SK-N-SH treated with all-trans-retinoic acid at 6 μM for 48 hours (cell line): ENCODE data around the gene SLC12A2.
A peak's percentile ranks its signal among the peaks of the same experiment; 100 is the strongest.

Experiments used
- ATAC-seq: fragments of 200-7000 bp; cut with Tn5 transposase; 3 replicates; pipeline ENCODE4 v1.9.1; 2020; ENCODE audit warnings: mild to moderate bottlenecking, moderate library complexity
- ARNTL ChIP-seq: fragments of 450-650 bp; formaldehyde crosslinking; IDR thresholded peaks from 2 replicates; pipeline ENCODE4 v1.5.0; 2020; ENCODE audit warnings: low read depth, mild to moderate bottlenecking, moderate library complexity, borderline replicate concordance
- BACH2 ChIP-seq: fragments of 250-450 bp; sonication (Bioruptor Pico); IDR thresholded peaks from 2 replicates; pipeline ENCODE4 v1.9.0; 2021; ENCODE audit warnings: mild to moderate bottlenecking, borderline replicate concordance
- CREB5 ChIP-seq: fragments of 250-450 bp; sonication (Bioruptor Pico); IDR thresholded peaks from 2 replicates; pipeline ENCODE4 v1.5.1; 2020; ENCODE audit warnings: low read depth, mild to moderate bottlenecking, moderate library complexity
- CSDC2 ChIP-seq: fragments of 250-450 bp; sonication (Bioruptor Pico); IDR thresholded peaks from 2 replicates; pipeline ENCODE4 v1.5.0; 2020; ENCODE audit warnings: mild to moderate bottlenecking, moderate library complexity
- CSRNP3 ChIP-seq: fragments of 250-450 bp; sonication (Bioruptor Pico); IDR thresholded peaks from 2 replicates; pipeline ENCODE4 v1.5.1; 2021; ENCODE audit warnings: mild to moderate bottlenecking, moderate library complexity
- GLIS3 ChIP-seq: fragments of 250-450 bp; sonication (Bioruptor Pico); IDR thresholded peaks from 2 replicates; pipeline ENCODE4 v1.5.0; 2020; ENCODE audit warnings: mild to moderate bottlenecking, moderate library complexity
- ISL1 ChIP-seq: fragments of 250-450 bp; sonication (Bioruptor Pico); IDR thresholded peaks from 2 replicates; pipeline ENCODE4 v2.1.2; 2022; ENCODE audit warnings: mild to moderate bottlenecking, moderate library complexity
- OSR1 ChIP-seq: fragments of 250-450 bp; sonication (Bioruptor Pico); IDR thresholded peaks from 2 replicates; pipeline ENCODE4 v1.8.0; 2022; ENCODE audit warnings: moderate library complexity, mild to moderate bottlenecking, inconsistent platforms
- PATZ1 ChIP-seq: fragments of 250-450 bp; sonication (Bioruptor Pico); IDR thresholded peaks from 2 replicates; pipeline ENCODE4 v1.8.0; 2020; ENCODE audit warnings: mild to moderate bottlenecking, moderate library complexity, borderline replicate concordance
- POU6F1 ChIP-seq: fragments of 250-450 bp; sonication (Bioruptor Pico); IDR thresholded peaks from 2 replicates; pipeline ENCODE4 v1.8.0; 2021; ENCODE audit warnings: low read depth, mild to moderate bottlenecking, moderate library complexity, borderline replicate concordance
- PPARA ChIP-seq: fragments of 250-450 bp; sonication (Bioruptor Pico); IDR thresholded peaks from 2 replicates; pipeline ENCODE4 v1.5.0; 2020; ENCODE audit warnings: mild to moderate bottlenecking, borderline replicate concordance
- RARB ChIP-seq: fragments of 250-450 bp; sonication (Bioruptor Pico); IDR thresholded peaks from 2 replicates; pipeline ENCODE4 v1.8.0; 2021; ENCODE audit warnings: mild to moderate bottlenecking, moderate library complexity
- SNAI2 ChIP-seq: fragments of 250-450 bp; sonication (Bioruptor Pico); IDR thresholded peaks from 2 replicates; pipeline ENCODE4 v1.5.0; 2020; ENCODE audit warnings: mild to moderate bottlenecking, moderate library complexity
- TCF4 ChIP-seq: fragments of 250-450 bp; sonication (Bioruptor Pico); IDR thresholded peaks from 2 replicates; pipeline ENCODE4 v1.8.0; 2021; ENCODE audit warnings: mild to moderate bottlenecking, moderate library complexity, borderline replicate concordance
- TOX ChIP-seq: fragments of 250-450 bp; sonication (Bioruptor Pico); IDR thresholded peaks from 2 replicates; pipeline ENCODE4 v1.8.0; 2021; ENCODE audit warnings: mild to moderate bottlenecking, moderate library complexity, borderline replicate concordance
- TSHZ2 ChIP-seq: fragments of 250-450 bp; sonication (Bioruptor Pico); IDR thresholded peaks from 2 replicates; pipeline ENCODE4 v1.5.0; 2020; ENCODE audit warnings: mild to moderate bottlenecking, moderate library complexity
- ZC3H10 ChIP-seq: fragments of 250-450 bp; sonication (Bioruptor Pico); IDR thresholded peaks from 2 replicates; pipeline ENCODE4 v1.5.1; 2021; ENCODE audit warnings: mild to moderate bottlenecking, moderate library complexity
- ZFP3 ChIP-seq: fragments of 250-450 bp; sonication (Bioruptor Pico); IDR thresholded peaks from 2 replicates; pipeline ENCODE4 v1.5.0; 2020; ENCODE audit warnings: mild to moderate bottlenecking, moderate library complexity
- ZFP30 ChIP-seq: fragments of 450-650 bp; formaldehyde crosslinking; IDR thresholded peaks from 2 replicates; pipeline ENCODE4 v1.5.0; 2022; ENCODE audit warnings: mild to moderate bottlenecking, moderate library complexity
- ZNF565 ChIP-seq: fragments of 450-650 bp; formaldehyde crosslinking; conservative IDR thresholded peaks from 2 replicates; pipeline ENCODE4 v1.5.0; 2020; ENCODE audit warnings: low read depth, mild to moderate bottlenecking, moderate library complexity
- ZNF70 ChIP-seq: fragments of 450-650 bp; formaldehyde crosslinking; IDR thresholded peaks from 2 replicates; pipeline ENCODE4 v1.5.0; 2020; ENCODE audit warnings: mild to moderate bottlenecking, moderate library complexity
- ZNF8 ChIP-seq: fragments of 450-650 bp; formaldehyde crosslinking; IDR thresholded peaks from 2 replicates; pipeline ENCODE4 v1.5.0; 2020; ENCODE audit warnings: mild to moderate bottlenecking, moderate library complexity

SLC12A2 gene

GRCh38 chr5:128036950-128037349 lies 46.6 kb upstream of the SLC12A2 start:
- TF ChIP-seq ZNF8 (CRISPR knock-in tag) (no peak), ZFP30 (no peak), PATZ1 (no peak)
- no peak for ATAC-seq

GRCh38 chr5:128038643-128039042 lies 44.9 kb upstream of the SLC12A2 start:
- TF ChIP-seq CREB5 (CRISPR knock-in tag), result peak; percentile 91
- TF ChIP-seq POU6F1, result peak; percentile 62; the same call in 1 of the 2 replicates
- no peak for TF ChIP-seq TOX (CRISPR knock-in tag)
- peak; percentile 63; the same call in 1 of the 2 replicates for TF ChIP-seq TCF4
- no peak for TF ChIP-seq PPARA (CRISPR knock-in tag)
- TF ChIP-seq CSRNP3 (CRISPR knock-in tag), result no peak
- peak; percentile 79; the same call in 1 of the 2 replicates for TF ChIP-seq SNAI2 (CRISPR knock-in tag)
- peak; percentile 85 for TF ChIP-seq ZFP3 (CRISPR knock-in tag)
- peak; percentile 76; the same call in 1 of the 2 replicates for TF ChIP-seq PATZ1
- TF ChIP-seq ZC3H10 (CRISPR knock-in tag), result no peak
- no peak for TF ChIP-seq CSDC2 (CRISPR knock-in tag)
- TF ChIP-seq GLIS3, result no peak
- peak; percentile 97 for TF ChIP-seq ISL1 (CRISPR knock-in tag)
- ATAC-seq, result peak; percentile 91

- no peak for ATAC-seq
- TF ChIP-seq ZFP3 (CRISPR knock-in tag) (no peak), ARNTL (CRISPR knock-in tag) (no peak), ZFP30 (no peak), ISL1 (CRISPR knock-in tag) (no peak), RARB (CRISPR knock-in tag) (no peak), ZNF70 (CRISPR knock-in tag) (no peak), SNAI2 (CRISPR knock-in tag) (no peak), ZC3H10 (CRISPR knock-in tag) (no peak), PATZ1 (no peak), TCF4 (no peak), OSR1 (CRISPR knock-in tag) (no peak), TOX (CRISPR knock-in tag) (no peak), TSHZ2 (CRISPR knock-in tag) (no peak), BACH2 (no peak), ZNF565 (no peak), CSDC2 (CRISPR knock-in tag) (no peak)
Observed at GRCh38 chr5:128040927-128041326, 42.6 kb upstream of the SLC12A2 start.
